ENCODE measurements around the gene KIF3A.

The KIF3A gene

DNA sequence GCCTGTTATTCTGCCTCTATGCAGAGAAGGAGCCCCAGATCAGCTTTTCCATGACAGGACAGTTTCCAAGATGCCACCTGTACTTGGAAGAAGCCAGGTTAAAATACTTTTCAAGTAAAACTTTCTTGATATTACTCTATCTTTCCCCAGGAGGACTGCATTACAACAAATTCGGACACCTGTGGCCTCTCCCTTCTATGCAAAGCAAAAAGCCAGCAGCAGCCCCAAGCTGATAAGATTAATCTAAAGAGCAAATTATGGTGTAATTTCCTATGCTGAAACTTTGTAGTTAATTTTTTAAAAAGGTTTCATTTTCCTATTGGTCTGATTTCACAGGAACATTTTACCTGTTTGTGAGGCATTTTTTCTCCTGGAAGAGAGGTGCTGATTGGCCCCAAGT, 63.9 kb downstream of the KIF3A start:
- DNase-seq (no peak), ATAC-seq (ENCODE audit: insufficient read depth, low read depth) (no peak)
- Histone ChIP-seq H3K27ac (ENCODE audit: low read length) (no peak overlapping the region), H3K9ac (ENCODE audit: low read depth, low read length) (no peak overlapping the region), H4K20me1 (ENCODE audit: insufficient read depth, low read length) (no peaks in the 10 kb centered on the region), H3K79me2 (ENCODE audit: insufficient read depth, low read length) (no peaks in the 10 kb centered on the region), H3K4me1 (ENCODE audit: insufficient read depth, low read length) (no peaks in the 10 kb centered on the region), H2AFZ (ENCODE audit: low read depth, low read length) (no peak overlapping the region), H3K4me3 (ENCODE audit: low read depth in 1 of 2, low read length in 2 of 2) (no peak overlapping the region), H3K4me2 (ENCODE audit: insufficient read depth, low read length) (no peak overlapping the region), H3K27me3 (ENCODE audit: insufficient read depth, low read length, poor library complexity) (no peaks in the 10 kb centered on the region), H3K9me3 (ENCODE audit: insufficient read depth, low read length, severe bottlenecking) (no peaks in the 10 kb centered on the region), H3K36me3 (ENCODE audit: insufficient read depth, low read length) (no peaks in the 10 kb centered on the region)
- TF ChIP-seq, protein P1, sequence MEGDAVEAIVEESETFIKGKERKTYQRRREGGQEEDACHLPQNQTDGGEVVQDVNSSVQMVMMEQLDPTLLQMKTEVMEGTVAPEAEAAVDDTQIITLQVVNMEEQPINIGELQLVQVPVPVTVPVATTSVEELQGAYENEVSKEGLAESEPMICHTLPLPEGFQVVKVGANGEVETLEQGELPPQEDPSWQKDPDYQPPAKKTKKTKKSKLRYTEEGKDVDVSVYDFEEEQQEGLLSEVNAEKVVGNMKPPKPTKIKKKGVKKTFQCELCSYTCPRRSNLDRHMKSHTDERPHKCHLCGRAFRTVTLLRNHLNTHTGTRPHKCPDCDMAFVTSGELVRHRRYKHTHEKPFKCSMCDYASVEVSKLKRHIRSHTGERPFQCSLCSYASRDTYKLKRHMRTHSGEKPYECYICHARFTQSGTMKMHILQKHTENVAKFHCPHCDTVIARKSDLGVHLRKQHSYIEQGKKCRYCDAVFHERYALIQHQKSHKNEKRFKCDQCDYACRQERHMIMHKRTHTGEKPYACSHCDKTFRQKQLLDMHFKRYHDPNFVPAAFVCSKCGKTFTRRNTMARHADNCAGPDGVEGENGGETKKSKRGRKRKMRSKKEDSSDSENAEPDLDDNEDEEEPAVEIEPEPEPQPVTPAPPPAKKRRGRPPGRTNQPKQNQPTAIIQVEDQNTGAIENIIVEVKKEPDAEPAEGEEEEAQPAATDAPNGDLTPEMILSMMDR (IDR thresholded peaks at IDR 0.05; ENCODE audit: borderline replicate concordance, extremely low read depth, low read length, poor library complexity, severe bottlenecking), result no peak
- TF ChIP-seq EZH2 (IDR thresholded peaks at IDR 0.05; ENCODE audit: borderline replicate concordance, low read depth, low read length, severe bottlenecking), result no peak

DNA sequence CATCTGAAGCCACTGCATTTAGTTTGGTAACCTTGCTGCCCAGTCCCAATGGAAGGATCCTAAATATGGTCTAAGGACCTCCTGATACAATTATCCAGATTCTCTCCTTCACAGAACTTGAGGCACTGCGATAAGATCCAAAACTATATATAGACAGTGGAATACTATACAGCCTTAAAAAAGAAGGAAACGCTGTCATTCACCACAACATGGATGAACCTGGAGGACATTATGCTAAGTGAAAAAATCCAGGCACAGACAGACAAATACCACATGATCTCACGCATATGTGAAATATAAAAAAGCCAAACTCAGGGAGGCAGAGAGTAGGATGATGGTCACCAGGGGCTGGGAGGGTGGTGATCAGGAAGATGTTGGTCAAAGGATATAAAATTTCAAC, 66.3 kb downstream of the KIF3A start:
- Histone ChIP-seq H3K36me3 (ENCODE audit: insufficient read depth, low read length) (no peaks in the 10 kb centered on the region), H3K4me3 (ENCODE audit: low read depth in 1 of 2, low read length in 2 of 2) (no peak overlapping the region), H2AFZ (ENCODE audit: low read depth, low read length) (no peak overlapping the region), H3K9ac (ENCODE audit: low read depth, low read length) (no peak overlapping the region), H3K9me3 (ENCODE audit: insufficient read depth, low read length, severe bottlenecking) (no peaks in the 10 kb centered on the region), H3K27me3 (ENCODE audit: insufficient read depth, low read length, poor library complexity) (no peaks in the 10 kb centered on the region), H4K20me1 (ENCODE audit: insufficient read depth, low read length) (no peaks in the 10 kb centered on the region), H3K79me2 (ENCODE audit: insufficient read depth, low read length) (no peaks in the 10 kb centered on the region), H3K4me1 (ENCODE audit: insufficient read depth, low read length) (no peaks in the 10 kb centered on the region), H3K27ac (ENCODE audit: low read length) (no peak overlapping the region), H3K4me2 (ENCODE audit: insufficient read depth, low read length) (no peak overlapping the region)
- ATAC-seq (ENCODE audit: insufficient read depth, low read depth) (no peak), DNase-seq (no peak)
- TF ChIP-seq, protein P1 (IDR thresholded peaks at IDR 0.05; ENCODE audit: borderline replicate concordance, extremely low read depth, low read length, poor library complexity, severe bottlenecking), result no peak
- no peak for TF ChIP-seq EZH2 (IDR thresholded peaks at IDR 0.05; ENCODE audit: borderline replicate concordance, low read depth, low read length, severe bottlenecking)

DNA sequence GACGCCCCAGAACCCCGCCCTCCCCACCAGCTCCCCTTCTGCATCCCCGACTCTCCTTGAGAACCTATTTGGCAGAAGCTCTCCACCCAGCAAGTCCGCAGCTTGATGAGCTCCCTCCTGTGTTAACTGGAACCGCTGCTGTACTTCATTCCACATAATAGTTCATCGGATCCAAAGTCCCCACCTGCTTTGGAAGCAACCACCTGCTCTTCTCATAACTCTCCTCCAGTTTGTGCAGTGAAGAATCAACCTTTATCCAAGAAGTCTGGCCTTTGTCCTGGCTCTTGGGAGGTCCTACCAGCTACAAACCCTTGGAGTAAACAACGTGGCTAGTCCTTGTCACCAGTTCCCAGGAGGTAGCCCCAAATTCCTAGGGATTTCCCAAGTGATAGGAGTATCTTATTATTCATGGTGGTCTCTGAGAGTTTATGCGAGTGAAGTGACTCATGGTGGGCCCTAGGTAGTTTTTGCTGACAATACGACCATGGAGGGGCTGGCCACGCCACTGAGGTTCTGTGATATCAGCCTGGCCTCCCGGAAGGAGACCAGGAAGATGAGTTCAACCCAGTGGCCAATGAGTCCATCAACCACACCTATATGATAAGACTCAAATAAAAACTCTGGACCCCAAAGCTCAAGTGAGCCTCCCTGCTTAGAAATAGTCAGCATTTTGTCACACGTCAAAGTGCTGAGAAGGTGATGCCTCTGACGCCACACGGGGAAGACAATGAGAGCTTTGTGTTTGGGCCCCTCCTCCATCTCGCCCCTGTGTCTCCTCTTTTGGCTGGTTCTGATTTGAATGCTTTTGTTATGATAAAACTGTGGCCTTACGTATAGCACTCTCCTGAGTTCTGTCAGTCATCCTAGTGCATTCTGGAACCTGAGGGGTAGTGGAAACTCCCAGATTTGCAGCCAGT, 67.1 kb downstream of the KIF3A start:
- TF ChIP-seq, protein P1 (IDR thresholded peaks at IDR 0.05; ENCODE audit: borderline replicate concordance, extremely low read depth, low read length, poor library complexity, severe bottlenecking), result no peak
- TF ChIP-seq EZH2 (IDR thresholded peaks at IDR 0.05; ENCODE audit: borderline replicate concordance, low read depth, low read length, severe bottlenecking), result no peak
- no peaks in the 10 kb centered on the region for H3K4me1 ChIP-seq (ENCODE audit: insufficient read depth, low read length)
- no peak for ATAC-seq (ENCODE audit: insufficient read depth, low read depth)
- no peak overlapping the region for H3K4me3 ChIP-seq (ENCODE audit: low read depth in 1 of 2, low read length in 2 of 2)
- no peaks in the 10 kb centered on the region for H3K27me3 ChIP-seq (ENCODE audit: insufficient read depth, low read length, poor library complexity)
- H3K27ac ChIP-seq (ENCODE audit: low read length), result no peak overlapping the region
- no peaks in the 10 kb centered on the region for H4K20me1 ChIP-seq (ENCODE audit: insufficient read depth, low read length)
- no peaks in the 10 kb centered on the region for H3K79me2 ChIP-seq (ENCODE audit: insufficient read depth, low read length)
- no peaks in the 10 kb centered on the region for H3K36me3 ChIP-seq (ENCODE audit: insufficient read depth, low read length)
- H3K9me3 ChIP-seq (ENCODE audit: insufficient read depth, low read length, severe bottlenecking), result no peaks in the 10 kb centered on the region
- no peak for DNase-seq
- H3K9ac ChIP-seq (ENCODE audit: low read depth, low read length), result no peak overlapping the region
- H3K4me2 ChIP-seq (ENCODE audit: insufficient read depth, low read length), result no peak overlapping the region
- H2AFZ ChIP-seq (ENCODE audit: low read depth, low read length), result no peak overlapping the region
